GM12865 (cell line): ENCODE results near the gene PTH1R.

ENCODE experiments used
- DNase-seq: peaks from one replicate; pipeline ENCODE4 v3.0.0; 2010; ENCODE audit warnings: low read depth
- H3K4me3 ChIP-seq: 2 replicates; pipeline ENCODE4 v1.5.1; 2011; ENCODE audit warnings: mild to moderate bottlenecking, low read depth, low read length, control low read depth
- CTCF ChIP-seq: IDR thresholded peaks from 2 replicates; pipeline ENCODE4 v1.5.1; 2011; ENCODE audit warnings: low read length, control low read depth, low read depth, inconsistent platforms; ENCODE audit not compliant: insufficient read depth; ENCODE audit errors: missing control alignments

Gene PTH1R

DNA sequence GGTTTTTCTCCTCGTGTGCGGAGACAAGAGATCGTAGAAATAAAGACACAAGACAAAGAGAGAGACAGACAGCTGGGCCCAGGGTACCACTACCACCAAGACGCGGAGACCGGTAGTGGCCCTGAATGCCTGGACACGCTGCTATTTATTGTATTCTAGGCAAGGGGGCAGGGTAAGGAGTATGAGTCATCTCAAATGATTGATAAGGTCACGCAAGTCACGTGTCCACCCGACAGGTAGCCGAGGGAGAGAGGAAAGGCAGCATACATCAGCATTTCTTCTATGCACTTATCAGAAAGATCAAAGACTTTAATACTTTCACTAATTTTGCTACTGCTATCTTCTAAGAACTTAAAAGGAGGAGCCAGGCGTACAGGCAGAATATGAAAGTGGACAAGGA lies 42.5 kb upstream of the PTH1R start:
- no peak for DNase-seq
- no peak overlapping the region for H3K4me3 ChIP-seq
- TF ChIP-seq CTCF: no peak

DNA sequence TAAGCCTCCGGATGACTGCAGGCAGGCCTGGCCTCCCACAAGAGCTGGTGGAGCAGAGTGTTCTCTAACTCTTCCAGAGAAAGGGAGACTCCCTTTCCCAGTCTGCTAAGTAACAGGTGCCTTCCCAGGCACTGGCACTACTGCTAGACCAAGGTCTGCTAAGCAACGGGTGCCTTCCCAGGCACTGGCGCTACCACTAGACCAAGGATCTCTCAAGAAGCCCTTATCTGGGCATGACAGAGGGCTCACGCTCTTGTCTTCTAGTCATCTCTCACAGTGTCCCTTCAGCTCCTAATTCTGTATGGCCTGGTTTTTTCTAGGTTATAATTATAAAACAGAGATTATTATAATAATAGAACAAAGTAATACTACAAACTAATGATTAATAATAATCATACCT lies 42.0 kb upstream of the PTH1R start:
- DNase-seq: no peak
- H3K4me3 ChIP-seq: no peak overlapping the region
- TF ChIP-seq CTCF: no peak

DNA sequence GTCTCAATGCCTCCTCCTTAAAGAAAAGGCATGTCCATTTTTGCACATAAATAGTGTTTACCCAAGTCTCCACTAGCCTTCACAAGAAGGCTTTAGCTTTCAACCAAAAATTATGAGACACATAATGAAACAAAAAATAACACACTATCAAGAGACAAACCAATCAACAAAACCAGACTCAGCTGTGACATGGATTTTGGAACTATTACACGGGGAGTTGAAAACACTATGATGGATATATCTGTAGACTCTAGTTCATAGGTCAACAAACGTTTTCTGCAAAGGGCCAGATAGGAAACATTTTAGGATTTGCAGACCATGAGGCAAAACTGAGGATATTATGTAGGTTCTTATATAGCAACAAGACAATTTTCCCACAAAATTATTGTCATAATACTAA lies 39.2 kb upstream of the PTH1R start:
- no peak for DNase-seq
- H3K4me3 ChIP-seq: no peak overlapping the region
- no peak for TF ChIP-seq CTCF

DNA sequence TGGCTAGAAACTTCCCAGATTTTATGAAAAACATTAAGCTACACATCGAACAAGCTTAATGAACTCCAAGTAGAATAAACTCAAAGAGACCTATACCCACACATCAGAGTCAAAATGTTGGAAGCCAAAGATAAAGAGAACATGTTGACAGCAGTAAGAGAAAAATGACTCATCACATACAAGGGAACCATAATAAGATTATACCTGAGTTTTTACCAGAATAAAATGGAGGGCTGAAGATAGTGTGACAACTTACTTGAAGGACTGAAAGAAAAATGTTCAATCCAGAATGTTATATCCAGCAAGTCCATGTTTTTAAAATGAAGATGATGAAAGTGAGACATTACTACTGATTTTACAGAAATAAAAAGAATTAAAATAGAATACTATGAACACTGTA lies 37.0 kb upstream of the PTH1R start:
- no peak for DNase-seq
- TF ChIP-seq CTCF: no peak
- no peak overlapping the region for H3K4me3 ChIP-seq

DNA sequence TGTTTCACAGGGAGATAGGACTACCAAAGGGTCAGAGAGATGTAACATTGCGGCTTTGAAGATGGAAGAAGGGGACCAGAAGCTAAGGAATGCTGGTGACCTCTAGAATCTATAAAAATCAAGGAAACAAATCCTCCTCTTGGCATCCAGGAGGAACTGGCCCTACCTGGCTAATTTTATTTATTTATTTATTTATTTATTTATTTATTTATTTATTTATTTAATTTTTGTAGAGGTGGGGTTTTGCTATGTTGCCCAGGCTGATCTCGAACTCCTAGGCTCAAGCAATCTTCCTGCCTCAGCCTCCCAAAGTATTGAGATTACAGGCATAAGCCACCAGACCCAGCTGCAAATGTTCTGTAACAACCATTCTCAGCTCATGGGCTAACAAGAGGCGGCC lies 34.0 kb upstream of the PTH1R start:
- no peak for DNase-seq
- TF ChIP-seq CTCF: no peak
- no peak overlapping the region for H3K4me3 ChIP-seq

DNA sequence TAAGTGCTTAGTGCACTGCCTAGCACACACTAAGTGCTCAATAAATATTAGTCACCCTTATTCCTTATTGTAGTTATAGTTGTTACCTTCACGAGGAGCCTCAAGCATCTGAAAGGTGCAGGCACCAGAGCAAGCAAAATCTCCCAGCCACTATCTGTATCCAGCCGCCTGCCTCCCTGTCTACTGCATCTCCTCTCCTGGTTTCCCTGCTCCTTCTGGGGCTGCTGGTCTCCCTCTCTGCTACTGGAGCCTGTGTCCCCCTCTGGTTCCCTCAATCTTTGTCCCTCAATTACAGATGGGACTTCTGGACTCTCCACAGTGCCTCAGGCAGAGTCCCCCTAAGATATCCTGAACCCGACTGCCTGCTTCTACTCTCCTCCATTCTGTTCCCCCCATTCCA lies 33.1 kb upstream of the PTH1R start:
- no peak for DNase-seq
- no peak overlapping the region for H3K4me3 ChIP-seq
- TF ChIP-seq CTCF: no peak

DNA sequence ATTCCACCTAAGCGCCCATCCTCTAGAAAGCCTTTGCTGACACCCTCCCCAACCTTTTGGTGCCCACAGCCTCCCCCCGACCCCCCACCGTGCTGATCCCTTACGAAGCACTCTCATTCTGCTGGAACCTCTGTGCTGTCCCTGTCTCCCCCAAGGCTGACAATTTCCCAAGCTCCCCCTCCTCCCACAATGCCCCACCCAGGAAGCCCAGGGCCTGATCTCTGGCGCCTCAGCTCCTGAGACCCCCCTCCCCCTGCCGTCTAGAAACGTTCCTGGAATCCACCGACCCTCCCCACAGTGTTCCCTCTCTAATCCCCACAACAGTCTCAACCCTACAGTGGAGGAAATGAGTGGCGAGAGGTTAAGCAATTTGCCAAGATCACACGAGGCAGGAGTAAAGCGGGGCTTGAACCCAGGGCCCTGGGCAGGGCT lies 32.6 kb upstream of the PTH1R start:
- no peak for DNase-seq
- TF ChIP-seq CTCF: no peak
- H3K4me3 ChIP-seq: peak overlapping the region; percentile 60
